Immature natural killer cell (primary cell): ENCODE results near the gene TBX20. TPM values are rescaled to one million over a fixed set of nuclear protein-coding genes. Genes with fewer than 3 reads are reported as not detected.
"Not testable (repeated sequence)": the region's sequence is repeated elsewhere in the genome, so short reads cannot be mapped to it uniquely, and the experiment has no call there.

Source experiments
- DNase-seq, 3 donors: peaks; one replicate each; pipeline ENCODE4 v3.0.0; 2022; ENCODE audit warnings: mixed read lengths in 1 of 3
- H3K27ac Mint-ChIP-seq, 6 donors: one replicate each; pipeline ENCODE4 v1.8.0; 2020; ENCODE audit warnings: mixed read lengths in 6 of 6, mild to moderate bottlenecking in 5 of 6, inconsistent platforms in 4 of 6, moderate library complexity in 3 of 6
- H3K27me3 Mint-ChIP-seq, 3 donors: one replicate each; pipeline ENCODE4 v1.8.0; 2020 to 2021; ENCODE audit warnings: low read depth in 3 of 3, mild to moderate bottlenecking in 3 of 3, mixed read lengths in 3 of 3, moderate library complexity in 3 of 3, inconsistent platforms in 1 of 3
- H3K36me3 Mint-ChIP-seq, 3 donors: one replicate each; pipeline ENCODE4 v1.8.0; 2020; ENCODE audit warnings: mixed read lengths in 3 of 3, inconsistent platforms in 2 of 3, mild to moderate bottlenecking in 2 of 3
- H3K4me1 Mint-ChIP-seq, 2 donors: one replicate each; pipeline ENCODE4 v1.8.0; 2020; ENCODE audit warnings: inconsistent platforms in 2 of 2, mild to moderate bottlenecking in 2 of 2, mixed read lengths in 2 of 2, moderate library complexity in 1 of 2
- H3K4me3 Mint-ChIP-seq, 5 donors: one replicate each; pipeline ENCODE4 v1.8.0; 2020; ENCODE audit warnings: mild to moderate bottlenecking in 5 of 5, mixed read lengths in 5 of 5, inconsistent platforms in 3 of 5, moderate library complexity in 3 of 5
- H3K9me3 Mint-ChIP-seq, 6 donors: one replicate each; pipeline ENCODE4 v1.8.0; 2020; ENCODE audit warnings: mild to moderate bottlenecking in 6 of 6, mixed read lengths in 6 of 6, inconsistent platforms in 4 of 6, moderate library complexity in 3 of 6
- polyA plus RNA-seq, 3 donors: library from polyadenylated mRNA; unstranded; fragments of 300-500 nt; fragmentation: Illumina TruSeq; gene quantifications; one replicate each; pipeline ENCODE4 v1.2.3, GENCODE V29; 2021

The TBX20 gene
- polyA plus RNA-seq, 3 donors from 2014 or later: not detected

- H3K27ac Mint-ChIP-seq, H3K4me3 Mint-ChIP-seq, DNase-seq, H3K36me3 Mint-ChIP-seq, H3K27me3 Mint-ChIP-seq, H3K9me3 Mint-ChIP-seq, H3K4me1 Mint-ChIP-seq: not testable (repeated sequence)
Measured at GRCh38 chr7:35228496-35229051, 25.3 kb downstream of the TBX20 start.

GRCh38 chr7:35227438-35227837 lies 26.5 kb downstream of the TBX20 start:
- DNase-seq, H3K9me3 Mint-ChIP-seq, H3K27ac Mint-ChIP-seq, H3K4me1 Mint-ChIP-seq, H3K36me3 Mint-ChIP-seq, H3K4me3 Mint-ChIP-seq: not testable (repeated sequence)
- peaks cover 4 to 10% (median 8%) of the 10 kb centered on the region in 3 donors for H3K27me3 Mint-ChIP-seq

GRCh38 chr7:35222445-35222844 lies 31.5 kb downstream of the TBX20 start:
- not testable (repeated sequence) for H3K36me3 Mint-ChIP-seq, H3K4me3 Mint-ChIP-seq, H3K27ac Mint-ChIP-seq, DNase-seq, H3K27me3 Mint-ChIP-seq, H3K9me3 Mint-ChIP-seq, H3K4me1 Mint-ChIP-seq

GRCh38 chr7:35220176-35220575 lies 33.7 kb downstream of the TBX20 start:
- not testable (repeated sequence) for H3K27me3 Mint-ChIP-seq

GRCh38 chr7:35216033-35216432 lies 37.9 kb downstream of the TBX20 start:
- H3K4me1 Mint-ChIP-seq, H3K4me3 Mint-ChIP-seq, H3K36me3 Mint-ChIP-seq, DNase-seq, H3K27ac Mint-ChIP-seq, H3K27me3 Mint-ChIP-seq, H3K9me3 Mint-ChIP-seq: not testable (repeated sequence)

More at GRCh38 chr7:35220176-35220575, 33.7 kb downstream of the TBX20 start:
- not testable (repeated sequence) for DNase-seq, H3K4me1 Mint-ChIP-seq, H3K36me3 Mint-ChIP-seq, H3K27ac Mint-ChIP-seq, H3K9me3 Mint-ChIP-seq, H3K4me3 Mint-ChIP-seq

- not testable (repeated sequence) for H3K4me1 Mint-ChIP-seq, H3K9me3 Mint-ChIP-seq, H3K27ac Mint-ChIP-seq, H3K4me3 Mint-ChIP-seq, H3K36me3 Mint-ChIP-seq, DNase-seq, H3K27me3 Mint-ChIP-seq
Measured at GRCh38 chr7:35215063-35215462, 38.8 kb downstream of the TBX20 start.

GRCh38 chr7:35206924-35207323 lies 47.0 kb downstream of the TBX20 start:
- not testable (repeated sequence) for H3K27ac Mint-ChIP-seq, DNase-seq, H3K4me1 Mint-ChIP-seq, H3K4me3 Mint-ChIP-seq, H3K36me3 Mint-ChIP-seq, H3K9me3 Mint-ChIP-seq, H3K27me3 Mint-ChIP-seq

- H3K36me3 Mint-ChIP-seq, H3K4me1 Mint-ChIP-seq, H3K9me3 Mint-ChIP-seq, H3K27me3 Mint-ChIP-seq, DNase-seq, H3K27ac Mint-ChIP-seq, H3K4me3 Mint-ChIP-seq: not testable (repeated sequence)
Measured at GRCh38 chr7:35204850-35205249, 49.0 kb downstream of the TBX20 start.

- not testable (repeated sequence) for H3K4me3 Mint-ChIP-seq, H3K9me3 Mint-ChIP-seq, H3K4me1 Mint-ChIP-seq, H3K36me3 Mint-ChIP-seq, H3K27ac Mint-ChIP-seq, DNase-seq, H3K27me3 Mint-ChIP-seq
Measured at GRCh38 chr7:35204031-35204430, 49.9 kb downstream of the TBX20 start.

- H3K36me3 Mint-ChIP-seq, DNase-seq, H3K4me1 Mint-ChIP-seq, H3K27ac Mint-ChIP-seq, H3K4me3 Mint-ChIP-seq, H3K9me3 Mint-ChIP-seq, H3K27me3 Mint-ChIP-seq: not testable (repeated sequence)
Measured at GRCh38 chr7:35202353-35202752, 51.5 kb downstream of the TBX20 start.

GRCh38 chr7:35200170-35200569 lies 53.7 kb downstream of the TBX20 start:
- not testable (repeated sequence) for H3K9me3 Mint-ChIP-seq, H3K4me3 Mint-ChIP-seq, H3K27ac Mint-ChIP-seq, H3K4me1 Mint-ChIP-seq, DNase-seq, H3K36me3 Mint-ChIP-seq
- peaks cover 0 to 13% (median 0%) of the 10 kb centered on the region in 3 donors for H3K27me3 Mint-ChIP-seq

GRCh38 chr7:35198370-35199140 lies 55.3 kb downstream of the TBX20 start:
- DNase-seq, H3K4me3 Mint-ChIP-seq, H3K36me3 Mint-ChIP-seq, H3K9me3 Mint-ChIP-seq, H3K4me1 Mint-ChIP-seq, H3K27me3 Mint-ChIP-seq, H3K27ac Mint-ChIP-seq: not testable (repeated sequence)

GRCh38 chr7:35191571-35191970 lies 62.3 kb downstream of the TBX20 start:
- H3K27me3 Mint-ChIP-seq: peaks cover 2 to 12% (median 4%) of the 10 kb centered on the region in 3 donors
- not testable (repeated sequence) for H3K27ac Mint-ChIP-seq, DNase-seq, H3K36me3 Mint-ChIP-seq, H3K4me3 Mint-ChIP-seq, H3K9me3 Mint-ChIP-seq, H3K4me1 Mint-ChIP-seq

GRCh38 chr7:35190146-35190773 lies 63.6 kb downstream of the TBX20 start:
- H3K36me3 Mint-ChIP-seq, H3K4me3 Mint-ChIP-seq, DNase-seq, H3K9me3 Mint-ChIP-seq, H3K4me1 Mint-ChIP-seq, H3K27ac Mint-ChIP-seq: not testable (repeated sequence)
- peaks cover 4 to 15% (median 7%) of the 10 kb centered on the region in 3 donors for H3K27me3 Mint-ChIP-seq

GRCh38 chr7:35186751-35187150 lies 67.1 kb downstream of the TBX20 start:
- not testable (repeated sequence) for H3K36me3 Mint-ChIP-seq, H3K27ac Mint-ChIP-seq, H3K9me3 Mint-ChIP-seq, DNase-seq, H3K4me1 Mint-ChIP-seq
- Mint-ChIP-seq H3K4me3 (peak overlapping the region in 4 of 5 donors; percentile 30 to 58 (median 36)), H3K27me3 (peaks cover 5 to 19% (median 11%) of the 10 kb centered on the region in 3 donors)
